Measurements from ENCODE around the gene KRT79. TPM values are rescaled to one million over a fixed set of nuclear protein-coding genes. Genes with fewer than 3 reads are reported as not detected.
"Not testable (repeated sequence)": the region's sequence is repeated elsewhere in the genome, so short reads cannot be mapped to it uniquely, and the experiment has no call there.

The KRT79 gene
- total RNA-seq, 1 donor from 2014 or later = 0.10 TPM

GRCh38 chr12:52856787-52857186 lies 22.7 kb upstream of the KRT79 start:
- no peaks in the 10 kb centered on the region for H3K9me3 Mint-ChIP-seq (ENCODE audit: low read depth)
- peaks cover 9% of the 10 kb centered on the region for H3K4me1 Mint-ChIP-seq (ENCODE audit: low read depth)
- no peak overlapping the region for H3K27ac Mint-ChIP-seq (ENCODE audit: unreplicated experiment)
- no peak overlapping the region for H3K4me3 Mint-ChIP-seq (ENCODE audit: unreplicated experiment)
- no peak for DNase-seq (ENCODE audit: low spot score)
- H3K36me3 Mint-ChIP-seq (ENCODE audit: low read depth) = peaks cover 2% of the 10 kb centered on the region
- no peak for TF ChIP-seq CTCF (IDR thresholded peaks at IDR 0.05)
- peaks cover 30% of the 10 kb centered on the region for H3K27me3 Mint-ChIP-seq (ENCODE audit: low read depth)

GRCh38 chr12:52856077-52856476 lies 22.0 kb upstream of the KRT79 start:
- H3K36me3 Mint-ChIP-seq (ENCODE audit: low read depth); H3K4me1 Mint-ChIP-seq (ENCODE audit: low read depth); DNase-seq (ENCODE audit: low spot score); H3K9me3 Mint-ChIP-seq (ENCODE audit: low read depth); H3K4me3 Mint-ChIP-seq (ENCODE audit: unreplicated experiment); H3K27ac Mint-ChIP-seq (ENCODE audit: unreplicated experiment): not testable (repeated sequence)
- peaks cover 36% of the 10 kb centered on the region for H3K27me3 Mint-ChIP-seq (ENCODE audit: low read depth)

- DNase-seq (ENCODE audit: low spot score) = no peak
- Mint-ChIP-seq H3K4me3 (ENCODE audit: unreplicated experiment) (no peak overlapping the region), H3K4me1 (ENCODE audit: low read depth) (no peaks in the 10 kb centered on the region), H3K27me3 (ENCODE audit: low read depth) (peaks cover 46% of the 10 kb centered on the region), H3K27ac (ENCODE audit: unreplicated experiment) (no peak overlapping the region), H3K36me3 (ENCODE audit: low read depth) (peaks cover 2% of the 10 kb centered on the region), H3K9me3 (ENCODE audit: low read depth) (peaks cover 4% of the 10 kb centered on the region)
- TF ChIP-seq CTCF (IDR thresholded peaks at IDR 0.05) = no peak
Measured at GRCh38 chr12:52851787-52852186, 17.7 kb upstream of the KRT79 start.

- Mint-ChIP-seq H3K27me3 (ENCODE audit: low read depth) (peaks cover 48% of the 10 kb centered on the region), H3K9me3 (ENCODE audit: low read depth) (peaks cover 4% of the 10 kb centered on the region), H3K4me3 (ENCODE audit: unreplicated experiment) (no peak overlapping the region), H3K4me1 (ENCODE audit: low read depth) (no peaks in the 10 kb centered on the region), H3K27ac (ENCODE audit: unreplicated experiment) (no peak overlapping the region), H3K36me3 (ENCODE audit: low read depth) (peaks cover 2% of the 10 kb centered on the region)
- no peak for TF ChIP-seq CTCF (IDR thresholded peaks at IDR 0.05)
- peak; percentile 14 for DNase-seq (ENCODE audit: low spot score)
Measured at GRCh38 chr12:52850681-52851080, 16.6 kb upstream of the KRT79 start.

GRCh38 chr12:52849511-52849910 lies 15.4 kb upstream of the KRT79 start:
- peaks cover 42% of the 10 kb centered on the region for H3K27me3 Mint-ChIP-seq (ENCODE audit: low read depth)
- no peak overlapping the region for H3K4me3 Mint-ChIP-seq (ENCODE audit: unreplicated experiment)
- peaks cover 2% of the 10 kb centered on the region for H3K36me3 Mint-ChIP-seq (ENCODE audit: low read depth)
- no peak overlapping the region for H3K27ac Mint-ChIP-seq (ENCODE audit: unreplicated experiment)
- H3K9me3 Mint-ChIP-seq (ENCODE audit: low read depth) = peaks cover 4% of the 10 kb centered on the region
- no peak for TF ChIP-seq CTCF (IDR thresholded peaks at IDR 0.05)
- no peaks in the 10 kb centered on the region for H3K4me1 Mint-ChIP-seq (ENCODE audit: low read depth)
- peak; percentile 44 for DNase-seq (ENCODE audit: low spot score)

- peak; percentile 81 for DNase-seq (ENCODE audit: low spot score)
- H3K4me1 Mint-ChIP-seq (ENCODE audit: low read depth) = no peaks in the 10 kb centered on the region
- H3K9me3 Mint-ChIP-seq (ENCODE audit: low read depth) = peaks cover 4% of the 10 kb centered on the region
- H3K27me3 Mint-ChIP-seq (ENCODE audit: low read depth) = peaks cover 35% of the 10 kb centered on the region
- no peak within 1 kb of the TSS for H3K4me3 Mint-ChIP-seq (ENCODE audit: unreplicated experiment)
- peaks cover 2% of the 10 kb centered on the region for H3K36me3 Mint-ChIP-seq (ENCODE audit: low read depth)
- no peak for TF ChIP-seq CTCF (IDR thresholded peaks at IDR 0.05)
- H3K27ac Mint-ChIP-seq (ENCODE audit: unreplicated experiment) = no peak within 1 kb of the TSS
Measured at GRCh38 chr12:52848661-52849255, 14.6 kb upstream of the KRT79 start, which contains the start of gene KRT78. TSS of gene KRT78 (minus strand) at chr12:52848994. CDS start at chr12:52848930, 64 bp downstream.

All from chondrocyte (in vitro differentiated cells).